ENCODE results near the gene NDC1.

NDC1 gene

DNA sequence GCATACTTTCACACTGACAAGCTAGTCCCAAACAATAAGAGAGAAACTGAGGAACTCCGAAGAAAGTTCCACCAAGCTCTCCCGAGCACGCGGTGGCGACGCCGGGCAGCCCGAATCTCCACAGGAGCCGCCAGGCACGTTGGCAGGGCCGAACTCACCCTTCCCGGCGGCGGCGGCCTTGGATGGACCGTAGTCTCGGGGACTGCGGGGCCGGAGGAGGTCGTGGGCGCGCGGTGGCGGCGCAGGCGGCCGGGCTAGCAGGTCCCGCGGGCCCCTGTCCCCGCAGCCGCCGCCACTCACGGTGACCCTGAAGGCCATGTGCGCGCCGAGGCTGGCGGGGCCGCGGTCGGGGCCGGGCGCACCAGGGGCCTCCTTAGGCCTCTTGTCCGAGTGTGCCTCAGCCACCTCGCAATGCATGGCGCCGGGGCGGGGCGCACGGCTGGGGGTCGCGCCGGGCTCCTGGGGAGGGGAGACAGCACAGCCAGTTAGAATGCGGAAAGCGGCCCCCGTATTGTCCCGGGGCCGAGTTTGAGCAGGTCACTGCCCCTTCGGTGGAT lies 100.4 kb downstream of the NDC1 start:
- TF ChIP-seq POLR2A (IDR thresholded peaks at IDR 0.05; ENCODE audit: low read length) (no peak), GATA1 (IDR thresholded peaks at IDR 0.05; ENCODE audit: low read depth, low read length) (no peak)
- DNase-seq, result peak in 1 of 2 experiments; percentile 17

DNA sequence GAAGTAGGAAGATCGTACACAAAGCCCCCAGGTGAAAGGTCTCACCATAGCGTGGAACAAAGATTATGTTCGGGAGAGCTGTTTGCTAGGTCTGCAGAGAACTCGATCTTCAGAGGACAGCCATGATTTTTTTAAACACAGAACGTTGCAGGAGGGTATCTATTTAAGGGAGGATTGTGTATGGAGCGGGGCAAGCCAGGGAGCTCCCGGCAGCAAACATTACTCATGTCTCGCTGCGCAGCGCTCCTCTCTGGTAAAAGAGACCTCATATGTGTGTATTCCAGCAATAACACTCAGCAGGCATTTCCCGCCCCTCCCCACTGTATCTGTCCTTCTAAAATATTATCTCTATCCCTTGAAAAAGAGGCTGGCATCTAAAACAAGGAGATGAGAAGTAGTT lies 101.8 kb downstream of the NDC1 start:
- no peak for DNase-seq

DNA sequence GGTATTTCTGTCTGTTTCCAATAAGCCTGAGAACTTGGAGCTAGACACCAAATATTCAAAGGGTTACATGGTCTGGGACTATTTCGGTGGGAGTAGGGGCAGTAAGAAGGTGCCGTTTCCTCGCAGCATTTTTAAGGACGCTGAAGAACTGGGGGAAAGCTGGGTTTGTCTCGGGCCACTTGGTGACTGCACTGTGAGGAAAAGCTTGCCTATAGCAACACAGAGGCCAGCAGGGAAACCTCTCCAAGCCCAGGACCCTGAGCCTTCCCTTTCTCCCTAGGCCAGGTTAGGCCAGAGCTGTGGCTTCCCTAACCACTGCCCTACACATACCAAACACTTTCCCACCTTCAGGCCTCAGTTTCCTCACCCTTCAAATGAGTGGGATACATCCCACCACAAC lies 102.4 kb downstream of the NDC1 start:
- DNase-seq, result no peak
- TF ChIP-seq GATA1 (IDR thresholded peaks at IDR 0.05; ENCODE audit: low read depth, low read length) (no peak), POLR2A (IDR thresholded peaks at IDR 0.05; ENCODE audit: low read length) (no peak)

More for the DNA sequence above, 101.8 kb downstream of the NDC1 start:
- TF ChIP-seq GATA1 (IDR thresholded peaks at IDR 0.05; ENCODE audit: low read depth, low read length), result no peak
- no peak for TF ChIP-seq POLR2A (IDR thresholded peaks at IDR 0.05; ENCODE audit: low read length)

DNA sequence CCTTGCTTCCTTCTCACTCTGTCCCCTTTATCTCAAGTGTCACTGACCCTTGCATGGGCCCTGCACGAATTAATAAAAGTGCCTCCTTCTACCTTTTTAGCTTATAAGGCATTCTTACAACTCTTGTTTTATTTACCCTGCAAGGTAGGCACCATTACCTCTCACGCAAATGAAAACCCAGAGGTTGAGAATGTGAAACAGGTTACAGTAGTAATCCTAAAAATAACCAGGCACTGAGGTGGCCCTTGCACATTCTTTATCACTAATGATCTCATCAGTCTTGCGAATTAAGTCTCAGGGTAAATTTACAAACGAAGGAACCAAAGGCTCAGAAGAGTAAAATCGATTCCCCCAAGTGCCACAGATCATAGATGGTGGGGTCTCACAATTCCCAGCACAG lies 102.8 kb downstream of the NDC1 start:
- no peak for TF ChIP-seq GATA1 (IDR thresholded peaks at IDR 0.05; ENCODE audit: low read depth, low read length)
- TF ChIP-seq POLR2A (IDR thresholded peaks at IDR 0.05; ENCODE audit: low read length), result no peak
- DNase-seq, result no peak

DNA sequence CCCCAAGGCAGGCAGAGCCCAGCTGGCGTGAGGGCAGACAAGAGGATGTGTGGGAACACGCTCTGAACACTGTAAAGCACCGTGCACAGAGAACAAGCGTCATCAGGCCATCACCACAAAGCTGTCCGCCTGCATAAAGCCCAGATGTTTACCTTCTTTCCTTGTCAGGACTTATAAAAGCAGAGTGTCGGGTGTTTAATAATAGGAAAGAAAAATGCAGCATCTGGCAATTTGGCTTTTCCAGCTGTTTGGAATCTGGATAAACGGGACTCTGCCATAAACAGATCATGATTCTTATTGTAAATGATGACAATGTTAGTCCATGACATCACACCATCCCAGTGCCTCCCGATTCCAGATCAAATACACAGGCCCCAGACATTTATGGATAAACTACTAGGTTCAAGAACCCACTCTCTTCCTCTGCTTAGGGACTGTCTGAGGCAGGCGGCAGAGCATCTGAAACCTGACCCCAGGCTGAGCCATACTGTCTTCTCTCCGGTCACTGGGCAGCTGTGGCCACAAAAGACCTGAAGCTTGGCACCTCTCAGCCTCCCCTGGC lies 103.4 kb downstream of the NDC1 start:
- DNase-seq, result no peak
- TF ChIP-seq POLR2A (IDR thresholded peaks at IDR 0.05; ENCODE audit: low read length) (no peak), GATA1 (IDR thresholded peaks at IDR 0.05; ENCODE audit: low read depth, low read length) (no peak)

DNA sequence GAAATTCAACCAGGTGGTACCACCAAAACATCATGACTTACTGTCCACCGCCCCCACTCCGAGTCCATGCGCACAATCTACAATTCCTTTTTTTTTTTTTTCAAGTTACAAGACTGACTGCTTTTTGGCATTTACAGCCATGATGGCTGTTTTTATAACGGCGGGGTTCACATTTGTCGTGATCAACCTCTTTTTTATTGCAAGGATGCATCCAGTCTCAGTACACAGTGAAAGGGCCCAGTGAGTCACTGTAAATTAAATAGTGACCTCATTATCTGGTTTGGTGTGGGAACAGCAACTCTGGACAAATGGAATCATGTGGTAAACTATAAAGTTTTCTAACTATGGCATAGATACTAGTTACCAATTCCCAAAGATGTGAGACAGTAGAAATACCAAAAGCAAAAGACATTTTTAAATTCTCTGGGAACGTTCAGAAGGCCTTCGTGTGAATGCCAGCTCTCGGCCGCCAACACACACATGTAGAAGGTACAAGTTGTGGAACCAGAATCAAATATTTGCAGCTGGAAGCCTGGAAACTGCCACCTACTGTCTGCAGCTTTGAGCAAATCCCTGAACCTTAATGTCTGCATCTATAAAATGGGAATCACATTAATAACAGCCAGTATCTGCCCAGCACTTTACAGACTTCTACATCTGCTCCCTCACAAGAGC lies 104.0 kb downstream of the NDC1 start:
- TF ChIP-seq GATA1 (IDR thresholded peaks at IDR 0.05; ENCODE audit: low read depth, low read length), result no peak
- no peak for TF ChIP-seq POLR2A (IDR thresholded peaks at IDR 0.05; ENCODE audit: low read length)
- DNase-seq, result no peak

DNA sequence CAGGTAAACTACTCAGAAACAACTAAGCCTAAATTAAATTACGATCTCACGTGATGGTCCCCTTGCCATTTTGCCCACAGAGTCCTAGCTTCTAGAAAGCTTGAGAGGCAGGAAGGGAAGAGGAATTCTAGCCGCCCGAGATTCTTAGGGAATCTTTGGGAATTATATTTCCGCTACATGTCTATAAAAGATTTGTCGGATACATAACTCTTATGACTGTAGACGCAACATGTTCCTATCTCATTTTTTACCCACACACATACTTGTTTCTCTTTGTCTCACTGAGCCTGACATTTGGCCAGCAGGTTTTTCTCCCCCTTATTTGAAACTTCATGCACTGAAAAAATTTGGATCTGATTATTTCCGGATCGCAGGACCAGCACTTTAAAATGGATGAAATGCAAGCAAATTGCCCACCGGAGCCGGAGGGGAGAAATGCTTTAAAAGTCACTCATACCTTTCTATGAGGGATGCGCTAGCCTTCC lies 104.6 kb downstream of the NDC1 start:
- no peak for TF ChIP-seq GATA1 (IDR thresholded peaks at IDR 0.05; ENCODE audit: low read depth, low read length)
- no peak for TF ChIP-seq POLR2A (IDR thresholded peaks at IDR 0.05; ENCODE audit: low read length)
- no peak for DNase-seq

DNA sequence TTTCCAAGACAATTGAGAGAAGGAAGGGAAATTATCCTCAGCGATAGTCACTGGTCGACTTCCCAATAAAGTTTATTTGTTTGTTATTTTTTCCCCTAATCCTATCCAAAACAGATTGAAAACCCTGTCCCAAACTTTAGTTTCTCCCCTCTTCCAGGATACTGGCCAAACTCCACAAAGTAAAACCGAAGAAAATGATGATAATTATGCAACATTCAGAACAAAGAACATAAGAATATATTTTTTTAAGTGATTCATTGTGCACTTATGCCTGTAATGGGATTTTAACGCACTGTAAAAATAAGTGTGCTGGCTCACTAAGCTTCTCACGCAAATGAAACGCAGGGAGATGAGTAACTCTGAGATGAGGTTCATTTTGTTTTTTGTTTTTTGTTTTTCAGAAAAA lies 105.2 kb downstream of the NDC1 start:
- no peak for DNase-seq
- TF ChIP-seq GATA1 (IDR thresholded peaks at IDR 0.05; ENCODE audit: low read depth, low read length), result no peak
- TF ChIP-seq POLR2A (IDR thresholded peaks at IDR 0.05; ENCODE audit: low read length), result no peak

DNA sequence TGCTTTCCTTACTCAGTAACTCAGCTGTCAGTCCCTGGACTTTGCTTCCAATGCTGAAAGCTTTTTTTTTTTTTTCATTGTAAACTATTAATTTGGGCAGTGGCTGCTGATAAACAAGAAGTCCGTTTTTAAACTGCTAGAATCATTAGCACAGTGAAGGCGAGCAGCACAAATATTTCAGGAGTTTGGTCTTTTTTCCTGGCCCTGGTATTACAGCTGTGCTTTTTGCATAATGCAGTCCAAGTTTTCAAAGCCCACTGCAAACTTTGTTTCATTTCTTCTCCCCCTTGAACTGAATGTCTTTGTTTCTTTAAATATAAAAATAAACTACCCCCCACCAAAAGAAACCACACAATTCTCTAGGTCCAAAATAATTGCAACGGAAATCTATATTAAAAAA lies 105.7 kb downstream of the NDC1 start:
- TF ChIP-seq GATA1 (IDR thresholded peaks at IDR 0.05; ENCODE audit: low read depth, low read length) (no peak), POLR2A (IDR thresholded peaks at IDR 0.05; ENCODE audit: low read length) (no peak)
- DNase-seq, result no peak

DNA sequence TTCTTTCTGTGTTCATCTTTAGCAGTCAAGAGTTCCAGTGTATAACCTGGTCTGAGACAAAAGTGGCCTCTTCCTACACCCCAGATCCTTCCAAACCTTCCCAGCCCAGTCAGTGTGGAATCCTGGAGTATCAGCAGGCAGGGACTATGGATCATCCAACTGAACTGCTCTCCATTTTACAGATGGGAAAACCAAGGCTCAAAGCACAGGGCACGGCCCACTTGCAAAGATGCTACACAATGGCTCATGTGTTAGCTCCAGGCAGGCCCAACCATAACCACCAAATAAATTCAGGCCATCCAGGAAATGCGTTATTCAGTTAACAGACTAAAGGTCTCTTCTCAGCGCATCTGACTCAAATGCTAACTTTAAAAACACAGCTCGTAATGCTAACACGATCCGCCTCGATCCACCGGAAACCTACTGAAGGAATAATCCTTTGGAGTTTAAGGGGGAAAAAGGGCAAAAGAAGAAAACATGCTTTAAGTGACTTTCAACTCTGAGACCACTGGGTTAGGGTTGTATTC lies 106.3 kb downstream of the NDC1 start:
- no peak for DNase-seq
- TF ChIP-seq POLR2A (IDR thresholded peaks at IDR 0.05; ENCODE audit: low read length) (no peak), GATA1 (IDR thresholded peaks at IDR 0.05; ENCODE audit: low read depth, low read length) (no peak)

DNA sequence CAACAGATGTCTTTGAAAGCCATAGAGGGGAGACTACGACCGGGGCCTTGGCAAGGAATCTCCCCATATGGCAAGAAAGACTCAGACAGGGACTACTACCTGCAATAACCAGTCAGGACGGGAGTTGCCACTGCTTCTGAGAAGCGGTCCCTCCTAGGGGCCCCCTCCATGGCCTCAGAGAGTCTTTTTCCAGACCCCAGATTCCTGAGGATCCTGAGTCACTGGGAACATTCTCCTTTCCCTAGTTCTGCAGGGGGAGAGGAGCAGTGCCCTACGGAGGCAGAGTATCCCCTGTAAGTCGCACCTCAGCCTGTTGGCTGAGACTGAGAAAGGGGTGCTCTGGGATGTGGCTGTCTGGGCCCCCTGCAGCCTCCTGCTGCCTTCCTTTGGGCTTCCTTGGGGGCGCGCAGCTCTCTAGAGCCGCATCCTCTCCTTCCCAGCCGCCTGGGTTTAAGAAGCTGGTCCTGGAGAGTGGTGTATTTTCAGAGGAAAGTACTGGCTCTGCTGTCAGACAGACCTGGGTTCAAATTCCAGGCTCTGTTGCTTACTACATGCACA lies 107.0 kb downstream of the NDC1 start:
- DNase-seq, result no peak
- TF ChIP-seq GATA1 (IDR thresholded peaks at IDR 0.05; ENCODE audit: low read depth, low read length), result no peak
- no peak for TF ChIP-seq POLR2A (IDR thresholded peaks at IDR 0.05; ENCODE audit: low read length)

DNA sequence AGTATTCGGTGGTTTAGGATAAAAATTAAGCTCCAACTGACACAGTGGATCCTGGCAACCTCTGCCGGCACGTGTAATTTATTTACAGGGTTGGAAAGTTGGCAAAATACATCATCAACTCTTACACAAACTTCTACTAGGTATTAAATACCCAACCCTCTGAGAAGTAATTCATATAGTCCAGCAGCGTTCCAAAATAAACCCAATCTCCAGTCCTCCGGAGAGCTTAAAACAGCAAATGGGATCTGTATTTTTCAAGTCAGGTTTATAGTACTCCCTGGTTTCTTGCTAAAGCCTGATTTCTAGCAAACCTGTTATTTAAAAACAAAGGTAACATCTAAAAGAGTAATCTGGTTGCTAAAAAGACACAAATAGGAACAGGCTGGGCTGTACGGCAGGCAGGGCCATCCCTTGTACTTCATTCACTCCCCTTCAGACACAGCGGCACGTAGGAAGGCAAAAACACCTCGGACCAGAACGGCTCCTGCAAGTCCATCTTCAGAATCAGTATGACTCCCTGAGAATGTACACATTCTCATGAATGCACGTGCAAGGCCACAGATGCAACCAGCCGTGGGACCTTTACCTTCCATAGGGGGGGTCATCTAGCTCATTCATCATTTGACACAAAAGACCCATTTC lies 107.8 kb downstream of the NDC1 start:
- TF ChIP-seq POLR2A (IDR thresholded peaks at IDR 0.05; ENCODE audit: low read length) (no peak), GATA1 (IDR thresholded peaks at IDR 0.05; ENCODE audit: low read depth, low read length) (no peak)
- no peak for DNase-seq

DNA sequence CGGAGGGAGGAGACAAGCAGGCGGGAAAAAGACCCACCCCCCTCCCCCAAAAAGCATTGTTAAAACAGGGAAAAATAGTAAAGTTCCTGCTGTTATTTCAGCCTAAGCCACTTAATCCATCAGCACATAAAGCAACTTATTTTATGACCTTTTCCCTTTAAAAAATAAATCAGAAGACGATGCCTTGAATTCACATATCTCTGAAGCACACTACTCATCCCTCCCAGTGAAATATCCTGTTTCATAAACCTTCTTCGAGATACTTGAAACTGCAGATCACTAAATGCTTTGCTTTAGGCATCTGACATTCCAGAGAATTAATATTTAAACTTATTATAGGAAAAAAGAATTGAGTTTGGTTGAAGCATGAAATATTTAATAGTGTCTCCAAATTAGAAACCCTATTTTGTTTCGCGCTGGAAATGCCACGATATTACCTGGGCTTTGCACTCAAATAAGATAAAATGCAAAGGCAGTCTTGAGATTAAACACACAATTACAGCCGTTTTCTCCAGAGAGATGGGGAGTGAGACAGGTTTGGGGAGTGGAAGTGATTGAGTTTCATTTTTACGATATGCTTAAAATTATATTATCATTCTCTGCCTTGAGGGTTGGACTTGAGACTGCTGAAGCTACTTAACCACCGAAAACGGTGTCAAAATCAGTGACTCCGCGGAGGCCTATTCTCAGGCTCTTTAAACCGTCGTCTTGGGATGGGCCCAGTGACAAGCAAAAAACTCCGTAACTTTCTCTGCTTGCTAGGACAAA lies 108.5 kb downstream of the NDC1 start:
- no peak for DNase-seq

More for the DNA sequence above, 108.5 kb downstream of the NDC1 start:
- no peak for TF ChIP-seq GATA1 (IDR thresholded peaks at IDR 0.05; ENCODE audit: low read depth, low read length)
- TF ChIP-seq POLR2A (IDR thresholded peaks at IDR 0.05; ENCODE audit: low read length), result no peak
